Heart left ventricle (tissue), 13 donors: Measurements from ENCODE around the gene TRAF7.

Experiments
- POLR2A ChIP-seq, 2 donors: fragments of 450-650 bp; IDR thresholded peaks; one replicate each; pipeline ENCODE4 v1.6.1; 2017; ENCODE audit warnings: antibody characterized with exemption in 2 of 2, mild to moderate bottlenecking in 2 of 2, moderate library complexity in 2 of 2
- TF ChIP-seq, protein P1 (sequence below), 12 donors: fragments of 200-600 bp; sonication (generic) in 4 of 12; IDR thresholded peaks; one replicate each; pipeline versions ENCODE4 v1.5.0 to v1.8.0; 2018 to 2022; ENCODE audit warnings: antibody characterized with exemption in 12 of 12, mild to moderate bottlenecking in 5 of 12
- donor health status: ischemic (EF 13 %, LVEDD 7.1; RV severe dilation, severe dysfunction).
- donor health status: DM: no; HTN: yes; CAD: no.
- donor health status: DM: no; HTN: no; CAD: no.
- donor health status: ischemic (EF 25% LVEDD 6.9; RV normal size, moderate dysfunction).
- donor health status: ischemic (EF 25% LVEDD 5.7; RV mildly dilated, moderate dysfunction).
- donor health status: ischemic (EF 35%, LVEDD 5.7; RV mildly dilated, moderate dysfunction).
- donor health status: nonischemic (EF 11% LVEDD 7.7; RV severe dilation, severe dysfunction).
- donor health status: DM: yes; HTN: yes; CAD: no.
- donor health status: PGD.
- donor health status: ischemic (EF 29% LVEDD 5.4; RV normal size, mild dysfunction).
- donor health status: nonischemic (EF 23%, LVEDD 6.1; RV moderate dilation, normal function).

DNA sequence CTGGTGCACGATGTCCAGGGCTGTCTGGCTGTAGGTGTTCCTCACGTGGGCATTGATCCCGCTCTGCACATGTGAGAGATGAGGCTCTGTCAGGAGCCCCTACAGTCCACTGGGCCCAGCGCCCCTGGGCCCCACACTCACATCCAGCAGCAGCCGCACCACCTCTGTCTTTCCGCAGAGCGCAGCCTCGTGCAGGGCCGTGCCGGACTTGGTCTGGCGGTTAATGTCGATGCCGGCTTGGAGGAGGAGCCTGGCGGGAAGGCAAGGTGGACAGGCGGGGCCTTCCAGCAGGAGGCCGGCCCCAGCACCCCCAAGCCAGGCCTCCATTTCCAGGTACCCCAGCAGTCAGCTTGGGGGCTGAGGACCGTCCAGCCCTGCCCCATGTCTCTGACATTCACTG lies 31.6 kb downstream of the TRAF7 start:
- TF ChIP-seq, protein P1, sequence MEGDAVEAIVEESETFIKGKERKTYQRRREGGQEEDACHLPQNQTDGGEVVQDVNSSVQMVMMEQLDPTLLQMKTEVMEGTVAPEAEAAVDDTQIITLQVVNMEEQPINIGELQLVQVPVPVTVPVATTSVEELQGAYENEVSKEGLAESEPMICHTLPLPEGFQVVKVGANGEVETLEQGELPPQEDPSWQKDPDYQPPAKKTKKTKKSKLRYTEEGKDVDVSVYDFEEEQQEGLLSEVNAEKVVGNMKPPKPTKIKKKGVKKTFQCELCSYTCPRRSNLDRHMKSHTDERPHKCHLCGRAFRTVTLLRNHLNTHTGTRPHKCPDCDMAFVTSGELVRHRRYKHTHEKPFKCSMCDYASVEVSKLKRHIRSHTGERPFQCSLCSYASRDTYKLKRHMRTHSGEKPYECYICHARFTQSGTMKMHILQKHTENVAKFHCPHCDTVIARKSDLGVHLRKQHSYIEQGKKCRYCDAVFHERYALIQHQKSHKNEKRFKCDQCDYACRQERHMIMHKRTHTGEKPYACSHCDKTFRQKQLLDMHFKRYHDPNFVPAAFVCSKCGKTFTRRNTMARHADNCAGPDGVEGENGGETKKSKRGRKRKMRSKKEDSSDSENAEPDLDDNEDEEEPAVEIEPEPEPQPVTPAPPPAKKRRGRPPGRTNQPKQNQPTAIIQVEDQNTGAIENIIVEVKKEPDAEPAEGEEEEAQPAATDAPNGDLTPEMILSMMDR (IDR thresholded peaks at IDR 0.05) = no peak
- TF ChIP-seq POLR2A (IDR thresholded peaks at IDR 0.05) = no peak
